Naive thymus-derived CD4-positive, alpha-beta T cell (primary cell): ENCODE results near the gene CHST13. TPM values are rescaled to one million over a fixed set of nuclear protein-coding genes. Genes with fewer than 3 reads are reported as not detected.
A peak's percentile ranks its signal among the peaks of the same experiment; 100 is the strongest.

ENCODE experiments used
- ATAC-seq: fragments of 150-1000 bp; cut with Tn5 transposase; 2 replicates; pipeline ENCODE4 v1.10.0; 2021; ENCODE audit warnings: mild to moderate bottlenecking, moderate library complexity
- CTCF ChIA-PET: fragments of 350-600 bp; sonication (Branson Sonifier 250); formaldehyde crosslinking; loops from one replicate; lab custom pipeline; 2021; ENCODE audit warnings: antibody characterized with exemption; lab: Charles Lee
- POLR2A ChIA-PET: fragments of 350-600 bp; sonication (Branson Sonifier 250); formaldehyde crosslinking; loops from one replicate; lab custom pipeline; 2021; ENCODE audit warnings: antibody characterized with exemption, inconsistent platforms; lab: Charles Lee
- DNase-seq, 9 donors: peaks; one replicate each; pipeline versions ENCODE4 v3.0.0 to v3.0.0-alpha.2; 2020 to 2022; ENCODE audit warnings: mixed read lengths in 1 of 9
- H3K27ac ChIP-seq: one replicate; pipeline ENCODE4 v1.7.0; 2013; ENCODE audit warnings: mild to moderate bottlenecking, low read depth, low read length, moderate library complexity
- H3K27me3 ChIP-seq, 2 donors: one replicate each; pipeline ENCODE4 v1.7.0; 2013; ENCODE audit warnings: low read length in 2 of 2, mild to moderate bottlenecking in 2 of 2, moderate library complexity in 2 of 2; ENCODE audit not compliant: control insufficient read depth in 2 of 2, insufficient read depth in 2 of 2
- H3K36me3 ChIP-seq, 3 experiments: 1 replicate in 2 of 3; 2 replicates in 1 of 3; pipeline ENCODE4 v1.7.0; 2013; ENCODE audit warnings: low read length in 3 of 3, mild to moderate bottlenecking in 3 of 3, moderate library complexity in 1 of 3; ENCODE audit not compliant: insufficient read depth in 3 of 3, control insufficient read depth in 2 of 3
- H3K4me1 ChIP-seq, 2 donors: one replicate each; pipeline ENCODE4 v1.7.0; 2013; ENCODE audit warnings: low read length in 2 of 2, mild to moderate bottlenecking in 2 of 2, moderate library complexity in 1 of 2; ENCODE audit not compliant: control insufficient read depth in 2 of 2, insufficient read depth in 2 of 2
- H3K4me3 ChIP-seq: 2 replicates; pipeline ENCODE4 v1.7.0; 2013; ENCODE audit warnings: mild to moderate bottlenecking, low read length
- H3K9me3 ChIP-seq, 3 experiments: 1 replicate in 2 of 3; 2 replicates in 1 of 3; pipeline ENCODE4 v1.7.0; 2013; ENCODE audit warnings: low read length in 3 of 3; ENCODE audit not compliant: control insufficient read depth in 2 of 3
- H3K27ac Mint-ChIP-seq, 9 donors: one replicate each; pipeline ENCODE4 v1.8.0; 2020 to 2022; ENCODE audit warnings: mixed read lengths in 9 of 9, mild to moderate bottlenecking in 8 of 9, moderate library complexity in 5 of 9, inconsistent platforms in 2 of 9
- H3K27me3 Mint-ChIP-seq, 5 donors: one replicate each; pipeline ENCODE4 v1.8.0; 2021 to 2022; ENCODE audit warnings: mixed read lengths in 5 of 5, mild to moderate bottlenecking in 1 of 5
- H3K36me3 Mint-ChIP-seq, 5 donors: one replicate each; pipeline ENCODE4 v1.8.0; 2020 to 2022; ENCODE audit warnings: mixed read lengths in 5 of 5, mild to moderate bottlenecking in 3 of 5, inconsistent platforms in 1 of 5
- H3K4me1 Mint-ChIP-seq, 7 donors: one replicate each; pipeline ENCODE4 v1.8.0; 2020 to 2022; ENCODE audit warnings: mixed read lengths in 7 of 7, mild to moderate bottlenecking in 3 of 7, inconsistent platforms in 1 of 7
- H3K4me3 Mint-ChIP-seq, 10 donors: one replicate each; pipeline ENCODE4 v1.8.0; 2020 to 2022; ENCODE audit warnings: mild to moderate bottlenecking in 10 of 10, mixed read lengths in 10 of 10, moderate library complexity in 6 of 10, inconsistent platforms in 2 of 10
- H3K9me3 Mint-ChIP-seq, 11 donors: one replicate each; pipeline ENCODE4 v1.8.0; 2020 to 2022; ENCODE audit warnings: mixed read lengths in 11 of 11, mild to moderate bottlenecking in 4 of 11, inconsistent platforms in 1 of 11, moderate library complexity in 1 of 11
- intact Hi-C, 2 donors: fragments of 100-400 bp; cut with micrococcal nuclease; formaldehyde crosslinking; loops; one replicate each; pipeline ENCODE4 v1.15.1; 2023
- polyA plus RNA-seq, 2 donors: library from polyadenylated mRNA; unstranded; fragments of 300-500 nt; fragmentation: Illumina TruSeq; gene quantifications; one replicate each; pipeline ENCODE4 v1.2.3, GENCODE V29; 2021
- total RNA-seq, 6 experiments: library from RNA in 5 of 6; stranded (reverse) in 5 of 6; gene quantifications; 1 replicate in 5 of 6; 2 replicates in 1 of 6; pipeline ENCODE4 v1.2.3 and lab custom pipeline; 2021 to 2026

Gene CHST13
- total and polyA plus RNA-seq, 7 experiments from 2014 or later, result 0.21 to 3.8 (median 0.54) TPM; not detected in 3

DNA sequence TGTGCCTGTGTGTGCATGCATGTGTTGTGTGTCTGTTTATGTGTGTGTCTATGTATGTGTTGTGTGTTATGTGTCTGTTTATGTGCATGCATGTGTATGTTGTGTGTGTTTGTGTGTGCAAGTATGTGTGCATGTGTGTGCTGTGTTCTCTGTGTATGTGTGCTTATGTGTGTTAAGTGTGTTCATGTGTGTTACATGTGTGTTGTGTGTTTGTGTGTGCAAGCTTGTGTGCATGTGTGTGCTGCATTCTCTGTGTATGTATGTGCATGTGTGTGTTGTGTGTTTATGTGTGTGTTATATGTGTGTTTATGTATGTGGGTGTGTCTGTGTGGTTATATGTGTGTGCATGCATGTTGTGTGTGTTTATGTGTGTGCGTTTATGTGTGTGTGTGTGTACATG is 21.3 kb upstream of the CHST13 start:
- CTCF ChIA-PET, result no interaction called here
- Histone ChIP-seq H3K4me3 (no peak overlapping the region), H3K27me3 (no peaks in the 10 kb centered on the region), H3K9me3 (no peaks in the 10 kb centered on the region), H3K27ac (no peak overlapping the region), H3K36me3 (no peaks in the 10 kb centered on the region), H3K4me1 (no peaks in the 10 kb centered on the region)
- ATAC-seq (no peak), DNase-seq (no peak)
- no peak overlapping the region for H3K27ac Mint-ChIP-seq
- no peak overlapping the region for H3K4me3 Mint-ChIP-seq
- peaks cover 0 to 4% (median 0%) of the 10 kb centered on the region in 7 donors for H3K4me1 Mint-ChIP-seq
- peaks cover 0 to 4% (median 0%) of the 10 kb centered on the region in 5 donors for H3K27me3 Mint-ChIP-seq
- intact Hi-C loops, result no loop called here
- H3K36me3 Mint-ChIP-seq, result no peaks in the 10 kb centered on the region
- H3K9me3 Mint-ChIP-seq, result no peaks in the 10 kb centered on the region
- POLR2A ChIA-PET, result no interaction called here

DNA sequence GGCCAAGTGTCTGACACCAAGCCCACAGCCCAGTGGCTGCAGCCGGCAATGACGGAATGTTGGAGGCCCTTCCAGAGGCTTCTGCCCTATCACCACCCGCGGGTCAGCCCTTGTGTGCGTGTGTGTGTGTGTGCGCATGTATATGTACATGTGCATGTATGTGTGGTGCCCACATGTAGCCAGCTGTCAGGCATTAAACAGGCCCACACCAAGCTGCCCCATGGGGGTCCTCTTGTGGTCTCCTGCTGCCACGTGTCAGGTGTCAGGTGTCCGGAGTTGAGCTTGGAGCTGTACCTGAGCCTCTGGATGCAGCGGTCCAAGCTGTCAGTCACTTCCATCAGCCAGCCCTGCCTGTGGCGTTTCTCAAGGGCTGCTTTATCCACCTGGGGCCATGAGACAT is 20.3 kb upstream of the CHST13 start:
- Mint-ChIP-seq H3K27ac (no peak overlapping the region), H3K4me1 (peaks cover 0 to 2% (median 0%) of the 10 kb centered on the region in 7 donors), H3K27me3 (peaks cover 0 to 4% (median 0%) of the 10 kb centered on the region in 5 donors), H3K36me3 (no peaks in the 10 kb centered on the region), H3K4me3 (no peak overlapping the region), H3K9me3 (no peaks in the 10 kb centered on the region)
- ChIA-PET POLR2A (no interaction called here), CTCF (no interaction called here)
- DNase-seq (no peak), ATAC-seq (no peak)
- no peaks in the 10 kb centered on the region for H3K9me3 ChIP-seq
- no peak overlapping the region for H3K27ac ChIP-seq
- intact Hi-C loops, result no loop called here
- no peaks in the 10 kb centered on the region for H3K36me3 ChIP-seq
- no peaks in the 10 kb centered on the region for H3K27me3 ChIP-seq
- no peaks in the 10 kb centered on the region for H3K4me1 ChIP-seq
- no peak overlapping the region for H3K4me3 ChIP-seq

DNA sequence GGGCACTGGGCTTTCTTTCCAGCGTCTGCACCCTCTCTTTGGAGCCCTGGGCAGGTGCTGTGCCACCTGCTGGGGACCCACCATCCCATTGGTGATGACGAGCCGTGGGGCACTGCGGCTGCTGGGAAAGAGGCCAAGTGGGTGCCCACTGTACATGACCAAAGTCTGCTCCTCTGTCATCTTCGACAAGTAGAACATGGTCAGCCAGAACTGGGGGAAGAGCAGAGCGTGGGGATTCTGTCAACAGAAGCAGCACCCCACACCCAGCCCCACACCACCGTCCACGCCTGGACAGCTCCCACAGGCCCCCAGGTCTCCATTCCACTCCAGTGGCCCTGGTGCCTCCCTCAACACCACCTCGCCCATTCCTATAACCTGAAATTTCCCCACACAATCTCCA is 16.1 kb upstream of the CHST13 start:
- H3K4me1 ChIP-seq, result no peaks in the 10 kb centered on the region
- Mint-ChIP-seq H3K36me3 (no peaks in the 10 kb centered on the region), H3K27ac (no peak overlapping the region), H3K27me3 (peaks cover 0 to 4% (median 0%) of the 10 kb centered on the region in 5 donors), H3K9me3 (no peaks in the 10 kb centered on the region), H3K4me1 (no peaks in the 10 kb centered on the region), H3K4me3 (no peak overlapping the region)
- H3K27me3 ChIP-seq, result no peaks in the 10 kb centered on the region
- DNase-seq (peak in 1 of 9 donors; percentile 2), ATAC-seq (no peak)
- H3K4me3 ChIP-seq, result no peak overlapping the region
- no peak overlapping the region for H3K27ac ChIP-seq
- H3K36me3 ChIP-seq, result no peaks in the 10 kb centered on the region
- no peaks in the 10 kb centered on the region for H3K9me3 ChIP-seq
- intact Hi-C loops, result no loop called here
- ChIA-PET POLR2A (no interaction called here), CTCF (no interaction called here)

DNA sequence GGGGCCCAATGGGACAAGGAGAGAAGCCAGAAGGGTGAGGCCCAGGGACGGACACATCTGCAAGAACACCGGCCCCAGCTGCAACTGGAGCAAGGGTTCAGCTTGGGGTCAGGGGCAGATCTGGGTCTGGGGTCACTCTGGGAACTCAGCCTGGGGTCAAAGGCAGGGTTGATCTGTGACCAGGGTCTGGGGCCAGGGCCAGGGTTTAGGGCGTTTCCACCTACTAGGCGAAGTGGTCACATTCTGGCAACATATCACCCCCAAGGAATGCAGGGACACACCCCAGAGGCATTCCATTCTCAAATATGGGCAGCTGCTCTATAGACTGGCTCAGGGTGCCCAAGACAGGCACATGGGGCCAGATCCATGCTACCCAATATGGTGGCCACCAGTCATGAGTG is 15.4 kb upstream of the CHST13 start:
- ChIA-PET CTCF (no interaction called here), POLR2A (no interaction called here)
- Histone ChIP-seq H3K36me3 (no peaks in the 10 kb centered on the region), H3K9me3 (no peaks in the 10 kb centered on the region), H3K27me3 (no peaks in the 10 kb centered on the region), H3K27ac (no peak overlapping the region), H3K4me3 (no peak overlapping the region), H3K4me1 (no peaks in the 10 kb centered on the region)
- no peak for DNase-seq
- H3K4me3 Mint-ChIP-seq, result no peak overlapping the region
- H3K27me3 Mint-ChIP-seq, result peaks cover 0 to 4% (median 0%) of the 10 kb centered on the region in 5 donors
- intact Hi-C loops, result no loop called here
- H3K9me3 Mint-ChIP-seq, result no peaks in the 10 kb centered on the region
- H3K36me3 Mint-ChIP-seq, result no peaks in the 10 kb centered on the region
- no peaks in the 10 kb centered on the region for H3K4me1 Mint-ChIP-seq
- H3K27ac Mint-ChIP-seq, result no peak overlapping the region
- no peak for ATAC-seq

DNA sequence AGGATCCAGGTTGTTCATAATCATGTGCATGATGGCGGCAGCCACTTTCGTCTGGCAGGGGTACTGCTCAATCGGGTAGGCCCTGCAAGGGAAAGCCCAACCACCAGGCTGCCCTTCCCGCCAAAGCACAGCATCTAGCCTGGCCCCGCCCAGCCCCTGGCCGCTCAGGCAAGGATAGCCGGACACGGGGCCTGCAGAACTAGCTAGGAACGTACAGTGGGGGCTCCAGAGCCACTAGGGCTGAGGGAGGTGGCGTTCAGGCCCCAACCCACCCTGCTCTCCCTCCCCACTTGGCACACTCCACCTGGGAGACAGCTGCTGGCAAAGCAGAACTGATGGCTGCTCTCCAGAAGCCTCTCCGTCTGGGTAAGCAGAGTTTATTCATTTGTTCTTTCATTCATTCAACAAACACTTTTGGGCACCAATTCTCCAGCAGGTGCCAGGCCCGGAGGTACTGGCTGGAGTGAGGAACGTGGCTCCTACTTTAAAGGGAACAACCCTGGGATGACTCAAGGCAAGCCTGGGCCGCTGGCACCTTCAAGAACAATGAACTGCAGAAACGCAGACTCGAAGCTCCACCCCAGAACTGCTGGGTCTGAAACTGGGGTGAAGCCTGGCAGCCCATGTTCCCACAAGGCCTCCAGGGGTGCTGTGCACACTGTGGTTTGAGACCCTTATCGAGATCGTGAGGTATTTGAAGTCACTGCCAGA is 14.2 kb upstream of the CHST13 start:
- DNase-seq (no peak), ATAC-seq (no peak)
- H3K27me3 ChIP-seq, result no peaks in the 10 kb centered on the region
- ChIA-PET CTCF (interaction anchor here (2.1 kb wide), 1 partner anchor 14 kb away, joined by 10 read pairs; the partner anchor contains the start of gene CHST13), POLR2A (no interaction called here)
- H3K4me3 ChIP-seq, result no peak overlapping the region
- Mint-ChIP-seq H3K27ac (no peak overlapping the region), H3K9me3 (no peaks in the 10 kb centered on the region), H3K27me3 (peaks cover 0 to 4% (median 0%) of the 10 kb centered on the region in 5 donors), H3K36me3 (no peaks in the 10 kb centered on the region), H3K4me3 (no peak overlapping the region), H3K4me1 (no peaks in the 10 kb centered on the region)
- intact Hi-C loops, result no loop called here
- H3K27ac ChIP-seq, result no peak overlapping the region
- H3K4me1 ChIP-seq, result no peaks in the 10 kb centered on the region
- H3K9me3 ChIP-seq, result no peaks in the 10 kb centered on the region
- no peaks in the 10 kb centered on the region for H3K36me3 ChIP-seq

DNA sequence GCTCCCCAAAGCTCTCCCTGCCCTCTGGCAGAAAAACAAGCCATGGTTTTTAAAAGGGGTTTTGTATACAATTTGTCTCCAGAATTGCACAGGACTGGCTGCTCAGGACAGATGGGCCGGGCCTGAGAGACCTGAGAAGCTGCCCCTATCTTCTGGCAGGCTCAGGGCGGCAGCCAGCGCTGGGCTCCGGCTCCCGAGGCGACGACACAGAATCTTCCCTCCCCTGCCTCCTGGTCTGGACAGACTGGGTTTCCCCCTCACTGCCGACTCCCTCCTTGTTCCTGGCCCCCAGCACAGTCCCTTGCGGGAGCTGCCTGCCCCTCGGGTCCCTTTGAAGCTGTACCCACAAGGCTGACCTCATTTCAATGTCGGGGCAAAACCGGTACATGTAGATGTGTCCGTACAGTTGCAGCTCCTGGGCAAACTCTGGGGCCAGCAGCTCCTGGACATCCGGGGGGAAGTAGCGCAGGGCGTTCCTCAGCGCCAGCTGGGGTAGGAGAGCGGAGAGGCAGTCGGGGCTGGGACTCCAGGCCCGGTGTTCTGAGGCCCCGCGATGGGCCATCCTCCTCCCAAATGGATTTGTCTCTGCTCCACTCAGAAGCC is 13.5 kb upstream of the CHST13 start:
- Histone ChIP-seq H3K4me1 (no peaks in the 10 kb centered on the region), H3K27ac (no peak overlapping the region), H3K27me3 (no peaks in the 10 kb centered on the region), H3K4me3 (no peak overlapping the region), H3K9me3 (no peaks in the 10 kb centered on the region), H3K36me3 (no peaks in the 10 kb centered on the region)
- intact Hi-C loops, result no loop called here
- Mint-ChIP-seq H3K4me1 (no peaks in the 10 kb centered on the region), H3K36me3 (no peaks in the 10 kb centered on the region), H3K27me3 (peaks cover 0 to 4% (median 0%) of the 10 kb centered on the region in 5 donors), H3K27ac (no peak overlapping the region), H3K4me3 (no peak overlapping the region), H3K9me3 (no peaks in the 10 kb centered on the region)
- ChIA-PET POLR2A (no interaction called here), CTCF (interaction anchor here (2.1 kb wide), 1 partner anchor 13 kb away, joined by 10 read pairs; the partner anchor contains the start of gene CHST13)
- ATAC-seq, result peak; percentile 14
- no peak for DNase-seq

DNA sequence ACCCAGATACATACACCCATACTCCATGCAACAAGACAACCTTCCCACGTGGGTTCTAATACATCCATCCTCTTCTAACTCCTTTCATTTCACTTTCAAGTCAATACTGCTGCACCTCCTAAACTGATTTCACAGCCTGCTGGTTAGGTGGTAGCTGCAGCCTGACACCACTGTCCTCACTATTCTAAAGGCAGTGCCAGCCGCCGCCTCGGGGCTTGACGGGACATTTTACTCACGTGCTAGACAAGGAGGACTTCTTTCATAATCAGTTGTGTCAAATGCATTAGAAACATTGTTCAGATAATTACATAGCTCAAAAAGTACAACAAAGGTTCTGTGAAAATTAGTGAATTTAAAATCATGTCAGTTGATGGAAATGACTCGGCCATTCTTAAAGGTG is 12.7 kb upstream of the CHST13 start:
- no peaks in the 10 kb centered on the region for H3K4me1 ChIP-seq
- Mint-ChIP-seq H3K36me3 (no peaks in the 10 kb centered on the region), H3K27ac (no peak overlapping the region), H3K27me3 (peaks cover 0 to 1% (median 0%) of the 10 kb centered on the region in 5 donors), H3K4me1 (no peaks in the 10 kb centered on the region), H3K4me3 (no peak overlapping the region), H3K9me3 (no peaks in the 10 kb centered on the region)
- no peaks in the 10 kb centered on the region for H3K36me3 ChIP-seq
- ChIA-PET POLR2A (no interaction called here), CTCF (interaction anchor here (2.1 kb wide), 1 partner anchor 12 kb away, joined by 10 read pairs; the partner anchor contains the start of gene CHST13)
- ATAC-seq, result no peak
- no peak overlapping the region for H3K27ac ChIP-seq
- H3K9me3 ChIP-seq, result no peaks in the 10 kb centered on the region
- H3K27me3 ChIP-seq, result no peaks in the 10 kb centered on the region
- intact Hi-C loops, result no loop called here
- DNase-seq, result no peak
- H3K4me3 ChIP-seq, result no peak overlapping the region
